T-cell (primary cell): ENCODE results near the gene LPIN3. TPM values are rescaled to one million over a fixed set of nuclear protein-coding genes. Genes with fewer than 3 reads are reported as not detected.

Experiments used
- ATAC-seq, 4 experiments: fragments of 200-7000 bp in 3 of 4; fragments of 150-1000 bp in 1 of 4; cut with Tn5 transposase; replicated peaks in 1 of 4; 1 replicate in 3 of 4; 2 replicates in 1 of 4; pipeline ENCODE4 v1.10.0; 2021; ENCODE audit warnings: moderate library complexity in 3 of 4, mild to moderate bottlenecking in 2 of 4, moderate number of reproducible peaks in 1 of 4
- CTCF ChIA-PET, 2 donors: fragments of 300-600 bp; sonication (Branson Sonifier 250); formaldehyde crosslinking; loops; one replicate each; lab custom pipeline; 2022; ENCODE audit warnings: antibody characterized with exemption in 2 of 2; lab: Charles Lee
- POLR2A ChIA-PET, 2 donors: fragments of 300-600 bp; sonication (Branson Sonifier 250); formaldehyde crosslinking; loops; one replicate each; lab custom pipeline; 2022; ENCODE audit warnings: antibody characterized with exemption in 2 of 2; lab: Charles Lee
- DNase-seq, 35 experiments: peaks; one replicate each; pipeline versions ENCODE4 v3.0.0 to v3.0.0-alpha.2; 2013 to 2023
- H3K27ac ChIP-seq: one replicate; pipeline ENCODE4 v1.5.1; 2013; ENCODE audit warnings: low read length
- H3K27me3 ChIP-seq, 2 experiments: replicated peaks in 1 of 2; 1 replicate in 1 of 2; 2 replicates in 1 of 2; pipeline versions ENCODE4 v1.6.1 to v1.7.0; 2013; ENCODE audit warnings: low read length in 1 of 2, mixed read lengths in 1 of 2; ENCODE audit not compliant: control insufficient read depth in 2 of 2, insufficient read depth in 2 of 2; ENCODE audit errors: extremely low read depth in 1 of 2
- H3K36me3 ChIP-seq, 2 donors: 1 replicate in 1 of 2; 2 replicates in 1 of 2; pipeline versions ENCODE4 v1.6.1 to v1.7.0; 2013; ENCODE audit warnings: low read length in 1 of 2; ENCODE audit not compliant: control insufficient read depth in 2 of 2, insufficient read depth in 1 of 2; ENCODE audit errors: extremely low read depth in 1 of 2
- H3K4me1 ChIP-seq, 2 experiments: 1 replicate in 1 of 2; 2 replicates in 1 of 2; pipeline versions ENCODE4 v1.6.1 to v1.7.0; 2013; ENCODE audit warnings: low read length in 2 of 2, mixed read lengths in 1 of 2; ENCODE audit not compliant: insufficient read depth in 2 of 2, control insufficient read depth in 1 of 2; ENCODE audit errors: extremely low read depth in 1 of 2
- H3K4me3 ChIP-seq, 2 donors: 1 replicate in 1 of 2; 2 replicates in 1 of 2; pipeline versions ENCODE4 v1.5.1 to v1.7.0; 2013; ENCODE audit warnings: mild to moderate bottlenecking in 2 of 2, low read length in 1 of 2, moderate library complexity in 1 of 2; ENCODE audit not compliant: control insufficient read depth in 1 of 2; ENCODE audit errors: extremely low read depth in 1 of 2
- H3K9me3 ChIP-seq: 2 replicates; pipeline ENCODE4 v1.7.0; 2013
- H3K27ac Mint-ChIP-seq, 2 donors: one replicate each; pipeline ENCODE4 v1.8.0; 2020 to 2021; ENCODE audit warnings: mild to moderate bottlenecking in 2 of 2, mixed read lengths in 2 of 2
- H3K27me3 Mint-ChIP-seq, 2 donors: one replicate each; pipeline ENCODE4 v1.8.0; 2021 to 2022; ENCODE audit warnings: mixed read lengths in 2 of 2
- H3K36me3 Mint-ChIP-seq: one replicate; pipeline ENCODE4 v1.8.0; 2021; ENCODE audit warnings: mixed read lengths
- H3K4me1 Mint-ChIP-seq, 3 donors: one replicate each; pipeline ENCODE4 v1.8.0; 2020 to 2022; ENCODE audit warnings: mixed read lengths in 3 of 3, mild to moderate bottlenecking in 1 of 3
- H3K4me3 Mint-ChIP-seq, 3 donors: one replicate each; pipeline ENCODE4 v1.8.0; 2020 to 2022; ENCODE audit warnings: mild to moderate bottlenecking in 3 of 3, mixed read lengths in 3 of 3, moderate library complexity in 3 of 3
- H3K9me3 Mint-ChIP-seq, 3 donors: one replicate each; pipeline ENCODE4 v1.8.0; 2020 to 2022; ENCODE audit warnings: mixed read lengths in 3 of 3
- WGBS: methylation state at CpG from one replicate; pipeline ENCODE4 v1.1.5; 2013; ENCODE audit warnings: missing lambda C conversion rate; ENCODE audit not compliant: insufficient coverage; 5-methylcytosine and 5-hydroxymethylcytosine counted together
- total RNA-seq, 35 experiments: library from RNA in 6 of 35; stranded (reverse) in 6 of 35; fragments of 120-200 nt in 1 of 35; gene quantifications; one replicate each; pipeline versions ENCODE4 v1.2.1 to v1.2.4 and lab custom pipeline; 2013 to 2026

LPIN3 gene
- total RNA-seq, 5 donors from 2014 or later (not counting 1 experiment from before 2014, with no cell fraction given): 0.16 to 0.80 (median 0.46) TPM

DNA sequence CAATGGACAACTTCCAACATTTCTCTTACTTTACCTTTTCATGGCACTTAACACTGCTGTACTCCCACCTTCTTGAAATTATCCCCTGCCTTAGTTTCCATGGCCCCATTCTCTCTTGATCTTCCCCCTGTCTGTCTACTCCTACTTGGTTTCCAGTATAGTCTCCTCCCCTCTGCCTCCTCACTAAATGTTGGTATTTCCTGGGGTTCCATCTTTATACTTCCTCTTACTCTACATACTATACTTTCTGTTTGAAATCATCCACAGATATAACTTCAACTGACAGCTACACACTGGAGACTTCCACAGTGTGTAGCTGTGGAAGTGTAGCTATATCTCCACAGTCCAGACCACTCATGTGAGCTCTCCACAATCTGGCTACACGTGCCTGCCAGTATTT is 36.6 kb upstream of the LPIN3 start:
- no peak overlapping the region for H3K4me3 Mint-ChIP-seq
- Histone ChIP-seq H3K4me1 (no peaks in the 10 kb centered on the region), H3K36me3 (no peaks in the 10 kb centered on the region), H3K9me3 (no peaks in the 10 kb centered on the region), H3K4me3 (no peak overlapping the region), H3K27ac (no peak overlapping the region), H3K27me3 (no peaks in the 10 kb centered on the region)
- H3K27ac Mint-ChIP-seq: no peak overlapping the region
- no peaks in the 10 kb centered on the region for H3K4me1 Mint-ChIP-seq
- no CpG with 5 or more reads among the region's 1 CpG for WGBS
- POLR2A ChIA-PET: no interaction called here
- CTCF ChIA-PET: interaction anchor here (0.6 to 0.8 kb wide), 2 partner anchors 32 to 71 kb away, joined by 3 to 5 read pairs; no protein-coding TSS in a partner anchor
- no peaks in the 10 kb centered on the region for H3K36me3 Mint-ChIP-seq
- ATAC-seq (no peak), DNase-seq (no peak)
- no peaks in the 10 kb centered on the region for H3K27me3 Mint-ChIP-seq
- no peaks in the 10 kb centered on the region for H3K9me3 Mint-ChIP-seq

DNA sequence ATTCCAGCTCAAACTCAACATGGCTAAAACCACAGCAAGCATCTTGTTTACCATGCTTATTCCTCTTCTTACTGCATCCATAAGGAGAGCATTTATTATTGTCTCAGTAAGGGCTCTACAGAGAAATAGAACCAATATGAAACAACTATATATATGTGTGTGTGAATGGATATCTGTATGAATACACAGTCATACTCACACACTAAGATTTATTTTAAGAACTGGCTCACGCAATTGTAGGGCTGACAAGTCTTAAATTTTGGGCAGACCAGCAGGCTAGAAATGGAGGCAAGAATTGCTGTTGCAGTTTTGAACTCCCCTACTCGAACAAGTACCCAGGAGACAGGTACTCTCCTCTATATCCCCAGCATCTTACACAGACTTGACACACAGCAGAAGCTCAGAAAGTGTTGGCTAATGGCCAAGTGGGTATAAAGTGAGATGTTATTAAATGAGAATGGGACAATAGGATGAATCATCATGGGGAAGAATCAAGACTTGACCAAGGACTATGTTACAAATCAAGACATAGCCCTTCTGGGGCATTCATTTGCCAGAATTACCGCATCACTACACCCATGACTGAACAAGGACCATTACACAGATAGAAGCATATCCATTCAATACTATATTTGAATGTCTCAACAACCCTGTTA is 36.1 kb upstream of the LPIN3 start:
- H3K27me3 Mint-ChIP-seq: no peaks in the 10 kb centered on the region
- DNase-seq (no peak), ATAC-seq (no peak)
- no peaks in the 10 kb centered on the region for H3K36me3 Mint-ChIP-seq
- H3K27ac ChIP-seq: no peak overlapping the region
- no peak overlapping the region for H3K27ac Mint-ChIP-seq
- ChIA-PET POLR2A (no interaction called here), CTCF (interaction anchor here (0.6 to 0.8 kb wide), 2 partner anchors 31 to 71 kb away, joined by 3 to 5 read pairs; no protein-coding TSS in a partner anchor)
- H3K4me3 Mint-ChIP-seq: no peak overlapping the region
- no peaks in the 10 kb centered on the region for H3K9me3 ChIP-seq
- no peaks in the 10 kb centered on the region for H3K4me1 Mint-ChIP-seq
- no peaks in the 10 kb centered on the region for H3K9me3 Mint-ChIP-seq
- WGBS: no CpG with 5 or more reads among the region's 3 CpGs
- H3K4me3 ChIP-seq: no peak overlapping the region
- H3K4me1 ChIP-seq: no peaks in the 10 kb centered on the region
- H3K36me3 ChIP-seq: no peaks in the 10 kb centered on the region
- no peaks in the 10 kb centered on the region for H3K27me3 ChIP-seq

DNA sequence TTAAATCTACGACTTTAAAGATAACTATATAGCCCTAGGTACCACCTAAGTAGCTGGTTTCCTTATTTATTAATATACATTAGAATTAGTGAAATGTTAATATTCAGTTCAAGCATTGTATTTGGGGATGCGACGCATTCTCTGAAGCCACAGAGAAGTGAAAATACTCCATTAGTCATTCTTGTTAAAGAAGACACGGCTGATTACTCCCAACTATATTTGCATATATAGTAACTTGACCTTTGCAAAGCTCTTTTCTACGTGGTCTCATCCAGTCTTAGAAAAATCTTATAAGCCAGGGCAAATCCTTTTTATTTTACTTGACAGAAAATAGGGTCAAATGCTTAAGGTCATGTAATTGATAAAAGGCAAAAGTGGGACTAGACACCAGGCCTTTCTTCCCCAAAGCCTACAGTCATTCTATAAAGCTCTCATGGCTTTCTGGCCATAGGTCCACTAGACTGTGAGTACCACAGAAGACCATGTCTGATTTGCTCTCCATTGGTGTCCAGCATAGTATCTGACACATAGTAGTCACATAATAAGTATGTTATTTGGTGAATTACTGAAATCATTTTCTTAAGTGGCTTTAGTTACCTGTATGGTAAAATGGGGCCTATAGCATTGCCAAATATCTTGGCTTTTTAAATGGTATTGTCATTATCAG is 34.4 kb upstream of the LPIN3 start:
- WGBS: no CpG with 5 or more reads among the region's 5 CpGs

DNA sequence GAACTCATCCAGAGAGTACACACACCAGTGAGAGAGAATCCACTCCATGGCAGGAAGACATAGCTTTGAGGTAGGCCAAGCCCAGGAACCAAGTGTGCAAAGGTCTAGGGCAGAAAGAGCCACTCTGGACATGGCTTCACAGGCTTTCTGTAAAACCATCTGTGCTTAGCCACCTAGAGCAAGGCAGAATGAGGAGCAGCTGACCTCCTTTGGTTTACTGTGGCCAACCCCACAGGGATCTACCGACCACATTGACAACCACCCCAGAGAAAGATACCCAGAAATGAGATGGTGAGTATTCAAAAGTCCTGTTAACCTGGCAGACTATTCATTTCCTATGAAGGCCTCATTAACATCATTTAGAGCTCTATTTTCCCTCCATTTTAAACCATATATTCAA is 33.6 kb upstream of the LPIN3 start:
- no peaks in the 10 kb centered on the region for H3K9me3 ChIP-seq
- no peaks in the 10 kb centered on the region for H3K27me3 ChIP-seq
- Mint-ChIP-seq H3K27me3 (no peaks in the 10 kb centered on the region), H3K9me3 (no peaks in the 10 kb centered on the region), H3K4me1 (no peaks in the 10 kb centered on the region), H3K36me3 (no peaks in the 10 kb centered on the region), H3K27ac (no peak overlapping the region), H3K4me3 (no peak overlapping the region)
- no peaks in the 10 kb centered on the region for H3K4me1 ChIP-seq
- DNase-seq (no peak), ATAC-seq (no peak)
- ChIA-PET CTCF (interaction anchor here in 1 of 2 donors (0.6 kb wide), 1 partner anchor 171 kb away, joined by 8 read pairs; no protein-coding TSS in a partner anchor), POLR2A (no interaction called here)
- WGBS: no CpG with 5 or more reads among the region's 1 CpG
- H3K36me3 ChIP-seq: no peaks in the 10 kb centered on the region
- no peak overlapping the region for H3K27ac ChIP-seq
- no peak overlapping the region for H3K4me3 ChIP-seq

More for the DNA sequence above, 34.4 kb upstream of the LPIN3 start:
- H3K36me3 Mint-ChIP-seq: no peaks in the 10 kb centered on the region
- Histone ChIP-seq H3K4me1 (no peaks in the 10 kb centered on the region), H3K27ac (no peak overlapping the region), H3K4me3 (no peak overlapping the region), H3K36me3 (no peaks in the 10 kb centered on the region), H3K27me3 (no peaks in the 10 kb centered on the region), H3K9me3 (no peaks in the 10 kb centered on the region)
- ATAC-seq (no peak), DNase-seq (no peak)
- H3K27me3 Mint-ChIP-seq: no peaks in the 10 kb centered on the region
- H3K4me1 Mint-ChIP-seq: no peaks in the 10 kb centered on the region
- ChIA-PET POLR2A (no interaction called here), CTCF (no interaction called here)
- no peak overlapping the region for H3K27ac Mint-ChIP-seq
- no peaks in the 10 kb centered on the region for H3K9me3 Mint-ChIP-seq
- no peak overlapping the region for H3K4me3 Mint-ChIP-seq

DNA sequence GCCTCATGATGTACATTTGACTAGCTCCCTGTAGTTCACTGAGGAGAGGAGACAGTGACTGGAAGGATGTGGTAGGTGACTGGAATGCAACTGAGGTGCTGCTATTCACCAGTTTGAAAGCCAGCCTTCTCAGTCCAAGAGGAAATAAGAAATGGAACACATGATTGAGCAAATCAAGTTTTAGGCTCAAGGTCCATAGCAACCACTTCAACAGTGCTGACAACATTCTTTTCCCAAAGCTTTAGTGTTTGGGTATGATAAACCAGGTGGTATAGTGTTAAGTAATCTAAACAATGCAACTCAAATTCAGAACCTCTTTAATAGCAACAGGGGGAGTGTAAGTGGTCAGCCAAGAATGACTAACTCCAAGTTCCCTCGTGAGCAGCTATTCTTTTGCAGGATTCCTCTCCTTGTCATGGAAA is 32.3 kb upstream of the LPIN3 start:
- no peaks in the 10 kb centered on the region for H3K36me3 Mint-ChIP-seq
- no peaks in the 10 kb centered on the region for H3K4me1 Mint-ChIP-seq
- CTCF ChIA-PET: no interaction called here

DNA sequence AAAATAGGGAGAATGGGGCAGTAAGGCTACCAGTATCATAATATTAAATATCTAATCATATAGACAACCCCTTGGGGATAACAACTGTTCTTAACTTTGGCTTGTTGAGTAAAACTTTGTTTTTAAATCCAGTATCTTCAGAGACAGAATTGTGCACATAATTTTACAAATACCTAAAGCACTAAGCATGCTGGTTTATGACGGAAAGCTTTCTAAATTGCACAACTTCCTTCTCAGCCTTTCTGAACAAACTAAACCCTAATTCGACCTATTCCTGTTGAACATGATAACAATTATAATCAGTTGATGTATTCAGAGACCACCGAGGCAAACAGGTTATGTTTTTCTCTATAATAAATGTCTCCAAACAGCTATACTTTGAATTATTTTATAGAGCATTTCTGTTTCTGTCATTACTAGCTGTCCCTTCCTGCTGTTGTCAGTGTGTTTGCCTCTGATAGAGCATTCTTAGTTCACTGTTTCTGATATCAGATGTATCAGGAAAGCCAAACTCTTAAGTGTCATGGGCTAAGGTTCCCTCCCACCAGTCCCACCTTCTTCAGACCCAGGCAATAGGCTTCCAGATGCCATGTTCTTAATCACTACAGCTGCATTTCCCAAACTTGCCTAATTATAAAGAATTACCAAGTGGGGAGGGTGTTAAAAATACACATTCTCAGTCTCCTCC is 31.8 kb upstream of the LPIN3 start:
- no peaks in the 10 kb centered on the region for H3K27me3 Mint-ChIP-seq
- no peaks in the 10 kb centered on the region for H3K27me3 ChIP-seq
- ChIA-PET CTCF (no interaction called here), POLR2A (no interaction called here)
- no peak for ATAC-seq
- H3K27ac Mint-ChIP-seq: no peak overlapping the region
- H3K4me1 ChIP-seq: no peaks in the 10 kb centered on the region
- no peaks in the 10 kb centered on the region for H3K9me3 Mint-ChIP-seq
- no peak overlapping the region for H3K4me3 Mint-ChIP-seq
- H3K4me3 ChIP-seq: no peak overlapping the region
- 100% methylated on average over 1 of the region's 3 CpGs for WGBS
- no peak for DNase-seq
- no peaks in the 10 kb centered on the region for H3K36me3 Mint-ChIP-seq
- no peak overlapping the region for H3K27ac ChIP-seq
- H3K9me3 ChIP-seq: no peaks in the 10 kb centered on the region
- no peaks in the 10 kb centered on the region for H3K4me1 Mint-ChIP-seq
- H3K36me3 ChIP-seq: no peaks in the 10 kb centered on the region

More for the DNA sequence above, 32.3 kb upstream of the LPIN3 start:
- Histone ChIP-seq H3K4me3 (no peak overlapping the region), H3K27ac (no peak overlapping the region), H3K27me3 (no peaks in the 10 kb centered on the region), H3K4me1 (no peaks in the 10 kb centered on the region), H3K36me3 (no peaks in the 10 kb centered on the region), H3K9me3 (no peaks in the 10 kb centered on the region)
- WGBS: no CpG with 5 or more reads among the region's 1 CpG
- ATAC-seq (no peak), DNase-seq (no peak)
- no peak overlapping the region for H3K4me3 Mint-ChIP-seq
- no peaks in the 10 kb centered on the region for H3K9me3 Mint-ChIP-seq
- H3K27me3 Mint-ChIP-seq: no peaks in the 10 kb centered on the region
- POLR2A ChIA-PET: no interaction called here
- no peak overlapping the region for H3K27ac Mint-ChIP-seq
